Fibroblast of skin of right quadriceps (primary cell): ENCODE results near the gene FBXW12.

Experiments used
- DNase-seq: peaks from one replicate; pipeline ENCODE4 v3.0.0-alpha.2; 2013

The FBXW12 gene

DNA sequence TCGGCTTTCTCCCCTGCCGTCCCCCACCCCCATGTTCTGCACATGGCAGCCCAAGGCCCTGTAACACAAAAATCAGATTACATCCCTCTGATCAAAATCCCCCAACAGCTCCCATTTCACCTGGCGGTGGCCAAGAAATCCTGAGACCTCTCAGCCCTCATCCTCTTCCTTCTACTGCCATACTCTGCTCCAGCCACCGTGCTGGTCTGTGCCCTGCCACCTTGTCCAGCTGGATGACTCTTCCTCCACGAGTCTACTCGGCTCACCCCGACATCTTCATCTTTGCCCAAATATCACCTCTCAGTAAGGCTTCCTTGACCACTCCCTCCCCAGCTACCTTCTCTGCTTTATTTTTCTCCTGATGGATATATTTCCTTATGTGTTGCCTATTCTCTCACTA, 64.8 kb downstream of the FBXW12 start:
- DNase-seq = no peak

DNA sequence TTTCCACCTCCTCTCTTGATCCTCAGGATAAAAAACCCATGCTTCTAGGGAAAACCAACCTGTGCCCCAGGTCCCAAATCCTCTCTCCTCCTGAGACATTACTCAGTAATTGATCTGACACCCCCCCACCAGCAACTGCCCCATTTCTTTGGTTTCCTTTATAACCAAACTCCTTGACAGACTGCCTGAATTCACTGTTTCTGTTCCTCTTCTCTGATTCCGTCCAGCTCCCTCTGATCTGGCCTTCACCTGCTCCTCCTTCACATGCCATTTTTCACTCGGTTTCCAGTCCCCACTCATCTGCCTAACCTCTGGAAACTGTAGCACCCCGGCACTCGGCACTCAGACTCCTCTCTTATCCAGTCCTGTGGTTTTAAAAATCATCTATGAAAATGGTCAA, 65.8 kb downstream of the FBXW12 start:
- DNase-seq = no peak

- peak; percentile 94 for DNase-seq
These were observed 68.0 kb downstream of the FBXW12 start, which contains the start of the genes CCDC51 and TMA7 for GRCh38 chr3:48439820-48440589. TSS of gene CCDC51 (minus strand) at chr3:48440119. CDS start at chr3:48435128, 4,991 bp downstream. TSS of gene TMA7 (plus strand) at chr3:48440257. CDS start at chr3:48440297, 40 bp downstream.

DNA sequence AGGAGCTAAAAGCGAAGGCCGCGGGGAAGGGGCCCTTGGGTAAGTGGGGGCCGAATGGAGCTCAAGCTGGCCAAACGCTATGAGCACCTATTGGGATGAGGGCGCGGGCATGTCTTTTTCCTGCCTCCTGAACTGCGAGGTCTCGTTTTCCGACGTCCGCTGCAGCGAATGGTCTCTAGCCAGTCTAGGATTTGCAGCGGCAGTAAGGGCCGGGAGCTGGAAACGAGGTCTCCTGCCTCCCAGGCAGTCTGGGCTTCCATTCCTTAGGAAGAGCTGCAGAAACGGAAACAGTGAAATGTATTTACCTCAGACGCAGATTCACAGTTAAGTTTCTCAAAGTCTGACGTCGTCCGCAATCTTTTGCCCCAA, 68.6 kb downstream of the FBXW12 start:
- DNase-seq = no peak

- DNase-seq = no peak
These were observed 69.9 kb downstream of the FBXW12 start for GRCh38 chr3:48441940-48442339.
